T47D (cell line): Measurements from ENCODE around the gene CDC42EP4.

ENCODE experiments used
- DNase-seq, 2 experiments: peaks; one replicate each; pipeline versions ENCODE4 v3.0.0 to v3.0.0-alpha.2; 2011 to 2012; ENCODE audit warnings: low read depth in 1 of 2, low spot score in 1 of 2
- JUND ChIP-seq: IDR thresholded peaks from 2 replicates; pipeline ENCODE4 v1.6.1; 2012; ENCODE audit warnings: low read depth
- in situ Hi-C: cut with HindIII; loops from 2 replicates; pipeline ENCODE4 v1.10.0; 2016; ENCODE audit warnings: low sequenced_read_pairs, low pct_unique_long_range_greater_than_20kb

CDC42EP4 gene

DNA sequence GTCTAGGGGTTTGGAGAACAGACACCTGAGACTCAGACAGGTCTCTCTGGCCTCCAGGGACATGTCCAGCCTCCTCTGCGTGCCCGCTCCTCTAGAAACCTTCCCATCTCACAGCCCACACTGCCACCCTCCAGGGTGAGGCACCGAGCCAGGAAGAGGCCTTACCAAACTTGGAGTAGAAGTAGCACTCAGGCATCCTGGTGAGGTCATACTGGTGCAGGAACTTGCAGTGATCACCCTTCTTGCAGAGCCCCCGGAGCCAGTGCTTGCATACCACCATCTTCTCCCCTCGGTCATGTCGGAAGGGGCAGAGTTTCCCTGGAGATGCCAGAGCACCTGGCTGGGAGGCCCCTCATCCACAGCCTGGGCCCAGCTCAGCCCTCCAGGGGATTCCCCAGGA lies 54.3 kb downstream of the CDC42EP4 start:
- TF ChIP-seq JUND, result no peak
- in situ Hi-C loops, result no loop called here

DNA sequence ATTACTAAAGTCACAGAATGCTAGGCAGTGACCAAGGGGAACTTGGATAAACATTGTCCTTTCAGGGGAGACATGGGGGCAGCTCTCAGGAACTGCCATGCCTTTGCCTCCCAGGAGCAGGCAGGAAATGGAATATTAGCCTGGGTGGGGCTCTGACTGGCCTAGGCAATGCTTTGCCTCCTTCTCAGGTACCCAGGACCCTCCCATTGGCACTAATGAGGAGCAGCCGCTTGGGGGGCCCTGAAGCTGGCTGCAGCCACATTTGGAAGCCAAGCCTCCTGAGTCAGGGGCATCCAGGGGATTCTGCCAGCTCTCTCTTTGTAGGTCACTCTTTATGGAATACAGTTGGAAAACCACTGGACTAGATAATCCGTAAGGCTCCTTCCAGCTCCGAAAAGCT lies 55.6 kb downstream of the CDC42EP4 start:
- in situ Hi-C loops, result no loop called here
- no peak for TF ChIP-seq JUND
- no peak for DNase-seq

More for the DNA sequence above, 54.3 kb downstream of the CDC42EP4 start:
- DNase-seq, result no peak

DNA sequence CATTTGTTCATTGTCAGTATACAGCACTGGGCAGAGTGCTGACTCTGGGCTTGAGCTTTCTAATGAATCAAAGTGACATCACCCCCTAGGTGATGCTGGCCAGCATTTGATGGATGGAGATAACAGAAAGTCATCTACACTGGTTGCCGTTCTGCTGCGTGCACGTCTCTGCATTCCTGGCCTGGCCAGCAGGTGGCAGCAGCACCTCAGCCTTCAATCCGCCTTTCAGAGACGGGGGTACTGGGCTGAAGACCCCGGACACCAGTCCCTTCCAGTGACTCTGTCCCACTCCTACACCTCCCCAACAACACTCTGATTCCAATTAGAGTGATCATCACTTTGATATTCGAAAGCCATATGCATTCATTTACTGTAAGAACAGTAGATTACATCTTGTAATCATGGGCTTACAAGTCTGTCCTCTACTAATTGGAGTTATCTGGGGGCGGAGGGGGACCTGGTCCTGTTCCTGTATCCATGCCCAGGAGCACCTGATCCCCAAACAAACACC lies 56.1 kb downstream of the CDC42EP4 start:
- TF ChIP-seq JUND, result no peak
- peak in 1 of 2 experiments; percentile 51 for DNase-seq

DNA sequence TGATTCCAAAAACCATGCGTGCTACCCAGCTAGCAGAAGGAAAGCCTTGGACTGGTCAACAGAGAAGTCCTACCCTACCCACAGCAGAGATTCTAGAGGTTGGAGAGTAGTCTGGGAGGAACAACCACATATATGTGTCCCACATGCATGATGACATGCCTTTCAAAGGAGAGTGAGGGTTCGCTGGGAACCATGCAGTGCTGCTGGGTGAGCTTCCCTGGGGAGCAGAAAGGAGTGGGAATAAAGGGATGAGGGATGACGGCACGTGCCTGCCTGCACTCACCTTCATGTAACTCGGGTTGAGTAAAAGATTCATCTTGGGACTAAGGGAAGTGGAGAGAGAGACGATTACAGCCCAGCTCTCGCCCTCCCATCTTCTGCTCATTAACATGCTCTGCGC lies 59.9 kb downstream of the CDC42EP4 start:
- in situ Hi-C loops, result no loop called here
- TF ChIP-seq JUND, result no peak

More for the DNA sequence above, 56.1 kb downstream of the CDC42EP4 start:
- in situ Hi-C loops, result no loop called here

DNA sequence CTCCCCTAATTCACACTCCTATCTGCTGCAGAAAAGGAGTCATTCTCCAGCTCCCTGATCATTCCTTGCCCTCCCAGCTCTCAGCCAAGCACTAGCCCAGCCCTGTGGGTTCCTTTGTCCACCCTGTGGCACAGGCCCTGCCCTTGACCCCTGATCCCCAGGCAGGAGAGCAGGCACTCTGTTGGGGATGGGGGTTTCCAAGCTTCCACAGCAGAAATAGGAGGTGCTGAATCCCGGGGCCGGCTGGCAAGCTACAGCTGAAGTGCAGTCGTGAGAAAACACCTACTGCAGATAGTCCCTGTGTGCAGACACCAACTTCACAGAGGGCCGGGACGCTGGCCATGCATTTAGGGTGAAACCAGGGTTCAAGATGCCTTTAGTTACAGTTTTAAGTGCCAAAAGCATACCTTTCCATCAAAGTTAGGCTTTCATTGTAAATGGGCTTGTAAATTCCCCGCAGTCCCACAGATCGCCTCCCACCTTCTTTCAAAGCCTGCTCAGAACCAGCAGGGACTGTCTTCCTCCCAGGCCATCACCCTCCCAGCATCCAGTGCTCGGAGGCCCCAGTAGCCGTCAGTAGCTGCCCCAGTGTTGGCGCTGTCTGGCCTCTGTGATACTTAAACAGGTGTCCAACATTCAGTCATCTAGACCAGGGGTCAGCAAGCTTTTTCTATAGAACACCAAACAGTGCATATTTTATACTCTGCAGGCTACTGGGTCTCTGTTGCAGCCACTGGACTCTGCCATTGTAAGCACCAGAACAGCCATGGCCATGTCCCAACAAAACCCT lies 60.8 kb downstream of the CDC42EP4 start:
- TF ChIP-seq JUND, result no peak
- in situ Hi-C loops, result no loop called here

More for the DNA sequence above, 59.9 kb downstream of the CDC42EP4 start:
- no peak for DNase-seq

DNA sequence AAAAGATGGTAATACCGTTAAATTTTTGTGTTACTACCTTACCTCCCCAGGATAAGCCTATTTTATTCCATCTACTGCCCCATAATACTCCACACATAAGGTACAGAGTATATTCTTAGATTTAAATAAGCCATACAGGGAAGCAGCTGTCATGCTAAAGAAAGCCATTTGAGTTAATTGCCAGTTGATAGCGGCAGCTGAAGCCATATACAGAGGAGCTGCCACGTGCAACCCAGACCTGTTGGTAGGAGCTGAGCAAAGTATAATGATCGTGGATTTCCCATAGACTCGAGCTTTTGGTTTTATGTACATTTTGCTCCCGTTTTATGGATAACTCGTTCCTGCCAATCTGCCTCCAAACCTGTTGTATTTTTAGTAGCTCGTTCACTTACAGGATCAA lies 62.1 kb downstream of the CDC42EP4 start:
- DNase-seq, result no peak

More for the DNA sequence above, 60.8 kb downstream of the CDC42EP4 start:
- no peak for DNase-seq

DNA sequence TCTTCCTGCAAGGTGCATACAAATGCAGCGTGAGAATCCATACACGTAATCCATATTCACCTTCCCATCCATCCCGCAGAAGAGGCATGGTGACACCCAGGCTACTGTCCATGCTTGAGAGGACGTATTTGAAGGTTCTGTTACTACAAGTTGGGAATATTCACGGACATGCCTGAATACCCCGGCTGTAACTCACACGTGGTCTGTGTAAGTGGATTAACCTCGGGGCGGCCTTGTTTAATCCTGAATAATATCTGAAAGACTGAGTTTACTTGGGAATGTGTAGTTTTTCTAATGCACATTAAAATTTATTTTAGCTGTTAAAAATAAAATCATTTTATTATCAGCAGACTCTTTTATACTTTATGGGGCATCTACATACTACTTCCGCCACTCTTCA lies 63.3 kb downstream of the CDC42EP4 start:
- TF ChIP-seq JUND, result no peak
- in situ Hi-C loops, result no loop called here
- no peak for DNase-seq

More for the DNA sequence above, 62.1 kb downstream of the CDC42EP4 start:
- TF ChIP-seq JUND, result no peak
- in situ Hi-C loops, result no loop called here

DNA sequence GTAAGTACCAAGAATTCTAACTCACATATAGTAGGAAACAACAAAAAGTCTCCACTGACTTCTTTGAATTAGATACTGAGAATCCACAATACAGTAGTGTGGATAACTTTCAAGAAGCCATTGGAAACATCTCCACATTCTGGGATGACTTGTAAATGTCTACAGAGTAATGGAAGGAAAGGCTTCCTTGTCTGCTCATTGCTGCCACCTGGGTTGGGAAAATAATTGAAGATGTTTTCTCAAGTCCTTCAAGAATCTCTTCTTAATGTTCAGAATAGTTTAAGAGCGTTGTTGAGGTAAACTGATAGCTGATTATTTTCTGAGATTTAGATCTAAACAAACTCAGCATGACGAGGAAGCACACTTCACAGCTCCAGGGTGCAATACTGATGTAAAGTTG lies 64.1 kb downstream of the CDC42EP4 start:
- in situ Hi-C loops, result no loop called here
- peak in 1 of 2 experiments; percentile 53 for DNase-seq
- TF ChIP-seq JUND, result no peak

DNA sequence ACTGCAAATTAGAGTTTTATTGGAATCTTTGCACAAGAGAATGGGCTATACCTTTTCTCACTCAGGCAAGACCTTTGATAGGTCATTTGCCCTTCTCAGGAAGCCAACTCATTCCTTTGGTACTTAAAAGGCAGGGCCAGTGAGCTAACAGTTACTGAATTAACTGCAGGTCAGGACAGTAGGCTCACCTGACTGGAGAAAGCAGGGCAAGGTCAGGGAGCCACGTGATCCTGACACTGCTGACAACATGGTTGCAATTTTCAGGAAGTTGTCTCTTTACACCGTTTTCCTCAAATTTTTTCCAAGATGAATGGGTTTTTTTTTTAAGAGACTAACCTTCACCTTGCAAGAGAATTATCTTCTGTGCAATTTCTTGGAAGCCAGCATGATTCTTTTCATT lies 71.2 kb downstream of the CDC42EP4 start:
- in situ Hi-C loops, result no loop called here
- no peak for DNase-seq
- TF ChIP-seq JUND, result no peak

DNA sequence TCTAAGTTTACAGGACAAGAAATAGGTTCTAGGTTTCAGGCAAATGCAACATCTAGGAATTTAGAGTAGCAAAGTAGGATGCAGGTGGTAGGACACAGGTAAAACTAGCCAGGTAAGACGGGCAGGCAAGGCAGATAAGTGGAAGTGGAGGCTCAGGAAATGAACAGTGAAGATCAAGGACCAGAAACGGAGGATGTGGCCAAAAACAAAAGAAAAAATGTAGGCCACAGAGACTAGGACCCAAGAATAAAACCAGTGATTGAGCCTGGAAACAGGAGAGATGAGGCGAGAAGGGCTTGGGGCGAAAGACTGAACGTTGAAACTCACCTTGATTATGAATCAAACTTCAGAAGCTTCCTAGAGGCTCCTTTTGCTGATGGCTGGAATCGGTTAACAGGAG lies 74.1 kb downstream of the CDC42EP4 start:
- no peak for DNase-seq
- in situ Hi-C loops, result no loop called here
- no peak for TF ChIP-seq JUND

DNA sequence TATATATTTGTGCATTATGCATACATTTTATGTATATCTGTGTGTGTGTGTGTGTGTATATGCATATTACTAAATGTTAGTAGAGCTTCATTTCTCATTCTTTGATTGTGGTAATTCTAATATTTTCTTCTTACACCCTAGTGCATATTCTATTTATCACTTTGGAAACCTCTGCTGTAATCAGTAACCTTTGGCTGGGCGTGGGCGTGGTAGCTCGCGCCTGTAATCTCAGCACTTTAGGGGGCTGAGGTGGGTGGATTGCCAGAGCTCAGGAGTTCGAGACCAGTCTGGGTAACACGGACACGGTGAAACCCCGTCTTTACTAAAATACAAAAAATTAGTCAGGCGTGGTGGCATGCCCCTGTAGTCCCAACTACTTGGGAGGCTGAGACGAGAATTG lies 77.1 kb downstream of the CDC42EP4 start:
- in situ Hi-C loops, result no loop called here
- no peak for DNase-seq
- TF ChIP-seq JUND, result no peak
